ENCODE data around the gene SSC5D.

DNA sequence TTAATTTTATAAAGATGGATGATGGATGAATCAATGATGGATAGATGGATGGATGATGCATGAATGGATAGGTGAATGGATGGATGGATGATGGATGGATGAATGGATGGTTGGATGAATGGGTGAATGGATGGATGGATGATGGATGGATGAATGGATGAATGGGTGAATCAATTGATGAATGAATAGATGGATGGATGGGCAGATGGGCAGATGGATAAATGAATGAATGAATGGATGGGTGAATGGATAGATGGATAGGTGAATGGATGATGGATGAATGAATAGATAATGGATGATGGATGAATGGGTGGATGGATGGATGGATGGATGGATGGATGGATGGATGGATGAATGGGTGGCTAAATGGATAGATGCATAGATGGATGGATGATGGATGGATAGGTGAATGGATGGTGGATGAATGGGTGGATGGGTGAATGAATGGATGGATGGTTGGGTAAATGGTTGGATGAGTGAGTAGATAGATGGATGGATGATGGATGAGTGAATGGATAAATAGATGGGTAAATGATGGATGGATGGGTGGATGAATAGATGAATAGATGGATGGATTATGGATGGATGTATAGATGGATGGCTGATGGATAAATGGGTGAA is 79.6 kb downstream of the SSC5D start:
- TF ChIP-seq ARNT (IDR thresholded peaks at IDR 0.05) (no peak), BHLHE40 (IDR thresholded peaks at IDR 0.05; ENCODE audit: borderline replicate concordance) (no peak), L3MBTL2 (conservative IDR thresholded peaks at IDR 0.05) (no peak), NFRKB (IDR thresholded peaks at IDR 0.05) (no peak), TARDBP (IDR thresholded peaks at IDR 0.05) (no peak)

Measured in HEK293T (cell line).